Measurements from ENCODE around the gene ANKRD1.

Gene ANKRD1

DNA sequence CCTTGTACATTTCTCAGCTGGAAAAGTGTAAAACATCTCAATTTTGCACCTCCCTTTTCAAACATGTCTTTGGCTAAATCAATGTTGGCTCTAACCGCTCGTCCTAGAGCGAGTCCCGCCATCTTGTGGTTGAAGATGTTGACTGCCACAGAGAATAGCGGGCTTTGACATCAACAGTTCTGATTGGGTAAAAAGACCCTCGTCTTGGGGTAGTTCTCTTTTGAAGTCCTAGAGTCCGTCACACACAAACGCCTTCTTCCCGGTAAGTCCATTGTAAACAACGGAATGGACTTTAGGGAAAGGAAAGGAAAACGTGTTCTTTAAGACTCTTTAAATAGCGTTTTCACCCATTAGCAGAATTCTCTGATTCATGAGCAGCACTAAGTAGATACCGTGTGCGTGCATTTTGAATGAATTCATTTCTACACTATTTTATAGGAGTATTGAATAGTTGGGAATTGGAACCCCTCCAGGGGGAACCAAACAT, 49.6 kb downstream of the ANKRD1 start:
- TF ChIP-seq, protein P1, sequence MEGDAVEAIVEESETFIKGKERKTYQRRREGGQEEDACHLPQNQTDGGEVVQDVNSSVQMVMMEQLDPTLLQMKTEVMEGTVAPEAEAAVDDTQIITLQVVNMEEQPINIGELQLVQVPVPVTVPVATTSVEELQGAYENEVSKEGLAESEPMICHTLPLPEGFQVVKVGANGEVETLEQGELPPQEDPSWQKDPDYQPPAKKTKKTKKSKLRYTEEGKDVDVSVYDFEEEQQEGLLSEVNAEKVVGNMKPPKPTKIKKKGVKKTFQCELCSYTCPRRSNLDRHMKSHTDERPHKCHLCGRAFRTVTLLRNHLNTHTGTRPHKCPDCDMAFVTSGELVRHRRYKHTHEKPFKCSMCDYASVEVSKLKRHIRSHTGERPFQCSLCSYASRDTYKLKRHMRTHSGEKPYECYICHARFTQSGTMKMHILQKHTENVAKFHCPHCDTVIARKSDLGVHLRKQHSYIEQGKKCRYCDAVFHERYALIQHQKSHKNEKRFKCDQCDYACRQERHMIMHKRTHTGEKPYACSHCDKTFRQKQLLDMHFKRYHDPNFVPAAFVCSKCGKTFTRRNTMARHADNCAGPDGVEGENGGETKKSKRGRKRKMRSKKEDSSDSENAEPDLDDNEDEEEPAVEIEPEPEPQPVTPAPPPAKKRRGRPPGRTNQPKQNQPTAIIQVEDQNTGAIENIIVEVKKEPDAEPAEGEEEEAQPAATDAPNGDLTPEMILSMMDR (IDR thresholded peaks at IDR 0.05; ENCODE audit: low read depth, low read length) = peak; percentile 57
- no peak for DNase-seq (ENCODE audit: extremely low read depth, low read depth)

DNA sequence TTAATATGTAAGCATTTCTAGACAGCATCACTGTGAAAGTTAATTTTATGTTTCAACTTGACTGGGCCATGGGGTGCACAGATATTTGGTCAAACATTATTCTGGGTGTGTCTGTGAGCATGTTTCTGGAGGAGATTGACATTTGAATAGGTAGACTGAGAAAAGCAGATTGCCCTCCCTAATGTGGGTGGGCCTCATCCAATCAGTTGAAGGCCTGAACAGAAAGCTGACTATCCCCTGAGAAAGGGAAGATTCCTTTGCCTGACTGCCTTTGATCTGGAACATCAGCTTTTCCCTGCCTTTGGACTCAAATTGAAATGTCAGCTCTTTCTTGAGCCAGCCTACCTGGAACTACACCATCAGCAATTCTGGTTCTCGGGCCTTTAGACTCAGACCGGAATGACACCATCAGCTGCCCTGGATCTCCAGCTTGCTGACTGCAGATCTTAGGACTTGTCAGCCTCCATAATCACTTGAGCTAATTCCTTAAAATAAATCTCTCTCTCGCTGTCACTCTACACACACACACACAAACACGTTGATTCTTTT, 54.8 kb downstream of the ANKRD1 start:
- TF ChIP-seq, protein P1 (IDR thresholded peaks at IDR 0.05; ENCODE audit: low read depth, low read length) = no peak
- DNase-seq (ENCODE audit: extremely low read depth, low read depth) = no peak

DNA sequence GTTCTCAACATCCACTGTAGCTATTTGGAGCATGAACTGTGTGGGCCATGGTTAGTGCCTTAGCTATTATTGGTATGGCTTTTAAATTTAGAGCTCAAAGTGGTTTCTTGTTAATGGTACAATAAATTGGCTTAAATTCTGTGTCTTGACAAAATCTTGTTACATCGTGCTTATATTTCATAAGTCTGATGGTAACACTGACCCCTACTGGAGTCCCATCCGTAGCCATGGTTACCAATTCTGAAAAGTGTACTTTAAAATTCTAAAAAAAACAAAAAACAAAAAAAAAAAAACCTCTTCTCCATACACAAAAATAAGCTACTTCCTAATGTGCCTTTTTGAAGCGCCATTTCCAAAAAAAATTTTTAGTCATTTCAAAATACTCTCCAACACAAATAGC, 55.5 kb downstream of the ANKRD1 start:
- TF ChIP-seq, protein P1 (IDR thresholded peaks at IDR 0.05; ENCODE audit: low read depth, low read length) = peak; percentile 41
- no peak for DNase-seq (ENCODE audit: extremely low read depth, low read depth)

DNA sequence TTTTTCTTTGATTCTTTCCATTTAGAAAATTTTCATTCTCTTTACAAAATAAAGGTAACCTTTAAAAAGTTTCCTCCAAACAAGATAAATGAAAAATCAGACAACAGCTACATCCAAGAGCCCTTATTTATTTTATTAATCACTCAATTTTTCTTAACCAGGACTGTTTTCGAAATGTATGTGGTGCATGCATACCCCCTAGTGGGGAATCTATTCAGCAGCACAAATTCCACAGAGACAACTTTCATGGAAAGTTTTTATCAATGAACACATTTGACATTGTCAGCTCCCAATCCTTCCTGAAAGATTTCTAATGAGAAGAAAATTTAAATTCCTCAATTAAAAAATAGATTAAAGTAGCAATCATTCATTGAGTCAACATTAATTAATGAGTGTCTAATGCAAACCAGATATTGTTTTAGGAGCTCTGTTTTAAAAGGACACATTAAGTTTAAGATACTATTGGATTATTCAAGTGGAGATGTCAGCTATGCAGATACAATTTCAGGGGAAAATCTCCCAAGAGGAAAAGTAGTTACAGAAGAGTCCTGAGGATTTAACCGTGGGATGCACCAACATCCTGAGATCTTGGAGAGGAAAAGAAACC, 57.9 kb downstream of the ANKRD1 start:
- TF ChIP-seq, protein P1 (IDR thresholded peaks at IDR 0.05; ENCODE audit: low read depth, low read length) = peak; percentile 82
- DNase-seq (ENCODE audit: extremely low read depth, low read depth) = no peak

All from AG09319 (cell line).